HepG2 (cell line): ENCODE data around the gene WDR54. TPM values are rescaled to one million over a fixed set of nuclear protein-coding genes. Genes with fewer than 3 reads are reported as not detected.

ENCODE experiments used
- CREB1 ChIP-seq, 2 experiments: fragments of 450-650 bp in 1 of 2; IDR thresholded peaks; 2 replicates each; pipeline ENCODE4 v1.6.1; 2016 to 2017; ENCODE audit warnings: control low read depth in 1 of 2, mild to moderate bottlenecking in 1 of 2, missing compliant biosample characterization in 1 of 2, missing genetic modification characterization in 1 of 2
- EZH2 ChIP-seq: conservative IDR thresholded peaks from 2 replicates; pipeline ENCODE4 v1.6.1; 2012; ENCODE audit warnings: mild to moderate bottlenecking, low read depth, low read length, moderate library complexity
- FOXK2 ChIP-seq: fragments of 450-650 bp; IDR thresholded peaks from 2 replicates; pipeline ENCODE4 v1.6.1; 2016
- GATA4 ChIP-seq: sonication (generic); IDR thresholded peaks from 2 replicates; pipeline ENCODE4 v1.6.1; 2016; ENCODE audit warnings: antibody characterized with exemption, low read depth, borderline replicate concordance
- GPN1 ChIP-seq: sonication (generic); formaldehyde crosslinking; IDR thresholded peaks from 2 replicates; pipeline ENCODE4 v1.5.1; 2020; ENCODE audit warnings: missing genetic modification reagents, borderline replicate concordance
- HMG20A ChIP-seq: IDR thresholded peaks from 2 replicates; pipeline ENCODE4 v1.6.1; 2016; ENCODE audit warnings: borderline replicate concordance
- KDM6A ChIP-seq: IDR thresholded peaks from 2 replicates; pipeline ENCODE4 v1.6.1; 2016; ENCODE audit warnings: low read depth
- KLF15 ChIP-seq: sonication (generic); formaldehyde crosslinking; IDR thresholded peaks from 2 replicates; pipeline ENCODE4 v1.8.1; 2023; ENCODE audit warnings: borderline replicate concordance, mild to moderate bottlenecking, inconsistent platforms, missing genetic modification reagents, mixed read lengths
- MAFG ChIP-seq: sonication (generic); formaldehyde crosslinking; IDR thresholded peaks from 2 replicates; pipeline ENCODE4 v1.5.1; 2020; ENCODE audit warnings: mild to moderate bottlenecking, missing genetic modification reagents
- MBNL3 ChIP-seq: fragments of 250-450 bp; sonication (Bioruptor Pico); conservative IDR thresholded peaks from 2 replicates; pipeline ENCODE4 v1.8.0; 2022; ENCODE audit warnings: mild to moderate bottlenecking, inconsistent platforms
- RNF2 ChIP-seq: fragments of 450-650 bp; conservative IDR thresholded peaks from 2 replicates; pipeline ENCODE4 v1.6.1; 2016; ENCODE audit warnings: low read depth
- STAT5B ChIP-seq: sonication (generic); formaldehyde crosslinking; IDR thresholded peaks from 2 replicates; pipeline ENCODE4 v1.4.0; 2020; ENCODE audit warnings: missing genetic modification reagents
- ZFAT ChIP-seq: sonication (generic); formaldehyde crosslinking; conservative IDR thresholded peaks from 2 replicates; pipeline ENCODE4 v1.8.1; 2023; ENCODE audit warnings: missing genetic modification reagents, inconsistent platforms
- ZNF224 ChIP-seq: sonication (generic); formaldehyde crosslinking; IDR thresholded peaks from 2 replicates; pipeline ENCODE4 v1.5.0; 2020; ENCODE audit warnings: mild to moderate bottlenecking, missing genetic modification reagents
- ZNF256 ChIP-seq: sonication (generic); formaldehyde crosslinking; conservative IDR thresholded peaks from 2 replicates; pipeline ENCODE4 v1.4.0; 2020; ENCODE audit warnings: missing genetic modification reagents
- ZNF549 ChIP-seq: sonication (generic); formaldehyde crosslinking; IDR thresholded peaks from 2 replicates; pipeline ENCODE4 v1.5.0; 2020; ENCODE audit warnings: missing genetic modification reagents
- ZNF619 ChIP-seq: sonication (generic); formaldehyde crosslinking; IDR thresholded peaks from 2 replicates; pipeline ENCODE4 v1.4.0; 2020; ENCODE audit warnings: mild to moderate bottlenecking, missing genetic modification reagents
- ZNF782 ChIP-seq: sonication (generic); formaldehyde crosslinking; IDR thresholded peaks from 2 replicates; pipeline ENCODE4 v1.4.0; 2020; ENCODE audit warnings: missing genetic modification reagents, mild to moderate bottlenecking, borderline replicate concordance
- ZSCAN25 ChIP-seq: sonication (generic); formaldehyde crosslinking; IDR thresholded peaks from 2 replicates; pipeline ENCODE4 v1.8.0; 2022; ENCODE audit warnings: mild to moderate bottlenecking, missing genetic modification reagents
- polyA plus RNA-seq, 8 experiments: library from polyadenylated mRNA; depleted of rRNA in 3 of 8; stranded (reverse) in 7 of 8; unstranded in 1 of 8; fragments of >200 nt; fragmentation: Illumina TruSeq in 4 of 8; extraction: Trizol in 4 of 8; gene quantifications; 2 replicates each; pipeline versions ENCODE4 v1.2.1 to v1.2.3, GENCODE V29; 2011 to 2016; ENCODE audit warnings: low read depth in 4 of 8, missing spikeins in 1 of 8, mixed read lengths in 1 of 8; ENCODE audit not compliant: insufficient read depth in 1 of 8
- total RNA-seq, 5 experiments: library from RNA; depleted of rRNA; stranded (reverse); fragments of >200 nt; fragmentation: Illumina TruSeq; extraction: Trizol; gene quantifications; 2 replicates each; pipeline ENCODE4 v1.2.3, GENCODE V29; 2016; ENCODE audit warnings: low read depth in 1 of 5
- TF ChIP-seq, protein P1 (sequence below): sonication (generic); formaldehyde crosslinking; IDR thresholded peaks from 2 replicates; pipeline ENCODE4 v1.4.0; 2020; ENCODE audit warnings: missing genetic modification reagents, mild to moderate bottlenecking, borderline replicate concordance
- TF ChIP-seq, protein P2 (sequence below), 2 experiments: IDR thresholded peaks; 2 replicates each; pipeline ENCODE4 v1.6.1; 2011 to 2012; ENCODE audit warnings: low read length in 2 of 2, borderline replicate concordance in 1 of 2, low read depth in 1 of 2, mild to moderate bottlenecking in 1 of 2, moderate library complexity in 1 of 2

WDR54 gene
- total and polyA plus RNA-seq, 2 of the 13 experiments (the other 11 are each of a cell fraction or from before 2014, with no cell fraction given), result 2.0 to 17.3 TPM

DNA sequence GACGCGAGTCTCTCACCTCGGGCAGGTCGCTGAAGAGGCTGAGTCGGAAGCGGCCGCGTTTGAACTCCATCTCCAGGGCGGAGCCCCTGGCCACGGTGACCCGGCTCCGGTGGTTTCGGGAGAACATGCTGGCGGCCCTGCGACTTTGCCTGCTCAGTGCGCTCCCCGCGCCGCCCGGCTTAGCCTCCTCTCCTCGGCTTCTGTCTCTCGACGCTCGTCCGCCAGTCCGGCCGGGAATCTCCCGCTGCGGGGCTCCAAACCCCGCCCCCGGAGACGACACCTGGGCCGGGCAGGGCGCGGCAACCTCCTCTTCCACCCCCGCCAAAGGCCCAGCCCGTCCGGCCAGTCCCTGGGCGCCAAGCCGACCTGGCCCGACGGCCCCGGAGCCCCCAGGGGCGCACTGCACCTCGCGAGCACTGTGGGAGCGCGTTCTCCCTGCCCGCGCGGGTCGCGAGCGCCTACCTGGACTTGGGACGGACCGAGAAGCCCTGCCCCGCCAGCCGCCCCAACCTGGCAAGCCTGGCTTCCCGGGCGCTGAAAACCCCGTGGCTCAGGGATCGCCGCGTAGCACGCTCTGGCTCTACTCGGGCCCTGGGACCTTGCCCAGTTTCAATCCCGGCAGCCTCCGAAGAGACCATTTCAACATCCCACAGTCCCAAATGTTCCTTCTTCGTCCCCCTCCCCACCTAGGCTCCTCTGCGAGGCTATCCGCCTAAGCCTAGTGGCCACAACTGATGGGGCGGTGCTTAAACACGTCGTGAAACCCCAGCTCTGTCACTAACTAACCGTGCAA lies 20.4 kb downstream of the WDR54 start, which contains the start of gene RTKN (continued):
- TF ChIP-seq, protein P1, sequence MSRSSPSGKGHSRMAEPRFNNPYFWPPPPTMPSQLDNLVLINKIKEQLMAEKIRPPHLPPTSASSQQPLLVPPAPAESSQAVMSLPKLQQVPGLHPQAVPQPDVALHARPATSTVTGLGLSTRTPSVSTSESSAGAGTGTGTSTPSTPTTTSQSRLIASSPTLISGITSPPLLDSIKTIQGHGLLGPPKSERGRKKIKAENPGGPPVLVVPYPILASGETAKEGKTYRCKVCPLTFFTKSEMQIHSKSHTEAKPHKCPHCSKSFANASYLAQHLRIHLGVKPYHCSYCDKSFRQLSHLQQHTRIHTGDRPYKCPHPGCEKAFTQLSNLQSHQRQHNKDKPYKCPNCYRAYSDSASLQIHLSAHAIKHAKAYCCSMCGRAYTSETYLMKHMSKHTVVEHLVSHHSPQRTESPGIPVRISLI (CRISPR knock-in tag), result no peak; the same call in 1 of the 2 replicates
- TF ChIP-seq CREB1 (IDR thresholded peaks at IDR 0.05) (peak; percentile 69; the same call in 1 of the 2 replicates), CREB1 (CRISPR knock-in tag; IDR thresholded peaks at IDR 0.05) (no peak), MAFG (no peak), KLF15 (CRISPR knock-in tag) (no peak; the same call in 1 of the 2 replicates), GPN1 (CRISPR knock-in tag) (peak; percentile 75; the same call in 1 of the 2 replicates), ZNF256 (no peak; the same call in 1 of the 2 replicates), MBNL3 (CRISPR knock-in tag) (no peak), GATA4 (peak; percentile 88; the same call in 1 of the 2 replicates), ZNF224 (CRISPR knock-in tag) (peak; percentile 23; the same call in 1 of the 2 replicates), RNF2 (peak; percentile 23; the same call in 1 of the 2 replicates), ZNF782 (CRISPR knock-in tag) (peak; percentile 92; the same call in 1 of the 2 replicates), ZNF619 (CRISPR knock-in tag) (no peak; the same call in none of the 2 replicates), HMG20A (CRISPR knock-in tag) (no peak; the same call in 1 of the 2 replicates), ZSCAN25 (CRISPR knock-in tag) (peak; percentile 43), STAT5B (no peak; the same call in 1 of the 2 replicates), ZNF549 (CRISPR knock-in tag) (peak; percentile 28; the same call in 1 of the 2 replicates), KDM6A (CRISPR knock-in tag) (0 out of 2 replicates have a peak, but pooled peaks have one; percentile 16), ZFAT (CRISPR knock-in tag) (peak; percentile 12; the same call in 1 of the 2 replicates), FOXK2 (no peak), EZH2 (no peak)
- TF ChIP-seq, protein P2, sequence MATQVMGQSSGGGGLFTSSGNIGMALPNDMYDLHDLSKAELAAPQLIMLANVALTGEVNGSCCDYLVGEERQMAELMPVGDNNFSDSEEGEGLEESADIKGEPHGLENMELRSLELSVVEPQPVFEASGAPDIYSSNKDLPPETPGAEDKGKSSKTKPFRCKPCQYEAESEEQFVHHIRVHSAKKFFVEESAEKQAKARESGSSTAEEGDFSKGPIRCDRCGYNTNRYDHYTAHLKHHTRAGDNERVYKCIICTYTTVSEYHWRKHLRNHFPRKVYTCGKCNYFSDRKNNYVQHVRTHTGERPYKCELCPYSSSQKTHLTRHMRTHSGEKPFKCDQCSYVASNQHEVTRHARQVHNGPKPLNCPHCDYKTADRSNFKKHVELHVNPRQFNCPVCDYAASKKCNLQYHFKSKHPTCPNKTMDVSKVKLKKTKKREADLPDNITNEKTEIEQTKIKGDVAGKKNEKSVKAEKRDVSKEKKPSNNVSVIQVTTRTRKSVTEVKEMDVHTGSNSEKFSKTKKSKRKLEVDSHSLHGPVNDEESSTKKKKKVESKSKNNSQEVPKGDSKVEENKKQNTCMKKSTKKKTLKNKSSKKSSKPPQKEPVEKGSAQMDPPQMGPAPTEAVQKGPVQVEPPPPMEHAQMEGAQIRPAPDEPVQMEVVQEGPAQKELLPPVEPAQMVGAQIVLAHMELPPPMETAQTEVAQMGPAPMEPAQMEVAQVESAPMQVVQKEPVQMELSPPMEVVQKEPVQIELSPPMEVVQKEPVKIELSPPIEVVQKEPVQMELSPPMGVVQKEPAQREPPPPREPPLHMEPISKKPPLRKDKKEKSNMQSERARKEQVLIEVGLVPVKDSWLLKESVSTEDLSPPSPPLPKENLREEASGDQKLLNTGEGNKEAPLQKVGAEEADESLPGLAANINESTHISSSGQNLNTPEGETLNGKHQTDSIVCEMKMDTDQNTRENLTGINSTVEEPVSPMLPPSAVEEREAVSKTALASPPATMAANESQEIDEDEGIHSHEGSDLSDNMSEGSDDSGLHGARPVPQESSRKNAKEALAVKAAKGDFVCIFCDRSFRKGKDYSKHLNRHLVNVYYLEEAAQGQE (IDR thresholded peaks at IDR 0.05; ENCODE audit: borderline replicate concordance in 1 of 2, low read depth in 1 of 2, low read length in 2 of 2), result peak in 1 of 2 experiments; percentile 65; a peak in 1 of 4 replicates
